Stomach (tissue), 9 donors: ENCODE measurements around the gene C16orf78. TPM values are rescaled to one million over a fixed set of nuclear protein-coding genes. Genes with fewer than 3 reads are reported as not detected.

Experiments used
- DNase-seq, 2 donors: peaks; one replicate each; pipeline versions ENCODE4 v3.0.0 to v3.0.0-alpha.2; 2013 to 2019
- H3K27ac ChIP-seq, 5 donors: fragments of 200-600 bp in 4 of 5; sonication (generic) in 4 of 5; one replicate each; pipeline ENCODE4 v1.5.1; 2013 to 2019; ENCODE audit warnings: mild to moderate bottlenecking in 1 of 5, moderate library complexity in 1 of 5
- H3K27me3 ChIP-seq, 3 donors: fragments of 200-600 bp; sonication (generic); one replicate each; pipeline ENCODE4 v1.5.1; 2017 to 2019; ENCODE audit warnings: mixed run types in 1 of 3
- H3K36me3 ChIP-seq, 4 donors: fragments of 200-600 bp; sonication (generic); 1 replicate in 3 of 4; 2 replicates in 1 of 4; pipeline ENCODE4 v1.5.1; 2016 to 2019
- H3K4me1 ChIP-seq, 4 donors: fragments of 200-600 bp; sonication (generic); one replicate each; pipeline ENCODE4 v1.5.1; 2016 to 2019
- H3K4me3 ChIP-seq, 4 donors: fragments of 200-600 bp; sonication (generic) in 3 of 4; one replicate each; pipeline ENCODE4 v1.5.1; 2016 to 2019; ENCODE audit warnings: mild to moderate bottlenecking in 1 of 4
- H3K9me3 ChIP-seq, 4 donors: fragments of 200-600 bp; sonication (generic); one replicate each; pipeline ENCODE4 v1.5.1; 2016 to 2019
- EP300 ChIP-seq: sonication (generic); formaldehyde crosslinking; IDR thresholded peaks from one replicate; pipeline ENCODE4 v1.6.1; 2017; ENCODE audit warnings: antibody characterized with exemption
- POLR2A ChIP-seq, 4 donors: fragments of 450-650 bp; IDR thresholded peaks; one replicate each; pipeline ENCODE4 v1.6.1; 2016; ENCODE audit warnings: antibody characterized with exemption in 4 of 4, control low read depth in 2 of 4, mild to moderate bottlenecking in 1 of 4, moderate library complexity in 1 of 4
- POLR2AphosphoS5 ChIP-seq, 3 donors: sonication (generic); formaldehyde crosslinking; IDR thresholded peaks; one replicate each; pipeline ENCODE4 v1.6.1; 2016; ENCODE audit warnings: antibody characterized with exemption in 3 of 3
- WGBS, 5 donors: extraction: QIAGEN DNeasy Blood & Tissue Kit in 3 of 5; methylation state at CpG; one replicate each; pipeline versions ENCODE4 v1.1.5 to v1.1.7; 2013 to 2018; 5-methylcytosine and 5-hydroxymethylcytosine counted together
- intact Hi-C: fragments of 100-400 bp; cut with DNase I; formaldehyde crosslinking; loops from one replicate; pipeline ENCODE4 v1.15.1; 2023; ENCODE audit warnings: low total_unique reads
- polyA plus RNA-seq, 3 donors: library from polyadenylated mRNA; stranded (reverse); fragments of 200-250 nt; gene quantifications; one replicate each; pipeline ENCODE4 v1.2.3, GENCODE V29; 2013
- total RNA-seq, 5 donors: library from RNA; depleted of rRNA; stranded (reverse); fragments of >200 nt; gene quantifications; one replicate each; pipeline versions ENCODE4 v1.1.0 to v1.2.3, GENCODE V29; 2014 to 2016
- TF ChIP-seq, protein P1 (sequence below), 7 experiments: fragments of 450-650 bp in 4 of 7; fragments of 200-600 bp in 3 of 7; sonication (generic) in 3 of 7; IDR thresholded peaks; one replicate each; pipeline ENCODE4 v1.5.1; 2016 to 2019; ENCODE audit warnings: antibody characterized with exemption in 7 of 7, control low read depth in 2 of 7, mild to moderate bottlenecking in 1 of 7
- donor health status: healthy with polysubstance abuse.
- donor health status: Bipolar disorder and iron deficiency.
- donor health status: healthy.

C16orf78 gene
- total and polyA plus RNA-seq, 8 donors: not detected

- no peak for TF ChIP-seq EP300
- TF ChIP-seq POLR2AphosphoS5 (IDR thresholded peaks at IDR 0.05): no peak
- no peak for TF ChIP-seq POLR2A (IDR thresholded peaks at IDR 0.05)
- TF ChIP-seq, protein P1, sequence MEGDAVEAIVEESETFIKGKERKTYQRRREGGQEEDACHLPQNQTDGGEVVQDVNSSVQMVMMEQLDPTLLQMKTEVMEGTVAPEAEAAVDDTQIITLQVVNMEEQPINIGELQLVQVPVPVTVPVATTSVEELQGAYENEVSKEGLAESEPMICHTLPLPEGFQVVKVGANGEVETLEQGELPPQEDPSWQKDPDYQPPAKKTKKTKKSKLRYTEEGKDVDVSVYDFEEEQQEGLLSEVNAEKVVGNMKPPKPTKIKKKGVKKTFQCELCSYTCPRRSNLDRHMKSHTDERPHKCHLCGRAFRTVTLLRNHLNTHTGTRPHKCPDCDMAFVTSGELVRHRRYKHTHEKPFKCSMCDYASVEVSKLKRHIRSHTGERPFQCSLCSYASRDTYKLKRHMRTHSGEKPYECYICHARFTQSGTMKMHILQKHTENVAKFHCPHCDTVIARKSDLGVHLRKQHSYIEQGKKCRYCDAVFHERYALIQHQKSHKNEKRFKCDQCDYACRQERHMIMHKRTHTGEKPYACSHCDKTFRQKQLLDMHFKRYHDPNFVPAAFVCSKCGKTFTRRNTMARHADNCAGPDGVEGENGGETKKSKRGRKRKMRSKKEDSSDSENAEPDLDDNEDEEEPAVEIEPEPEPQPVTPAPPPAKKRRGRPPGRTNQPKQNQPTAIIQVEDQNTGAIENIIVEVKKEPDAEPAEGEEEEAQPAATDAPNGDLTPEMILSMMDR (IDR thresholded peaks at IDR 0.05): no peak
- intact Hi-C loops: no loop called here
- no peaks in the 10 kb centered on the region for H3K36me3 ChIP-seq
- H3K9me3 ChIP-seq: no peaks in the 10 kb centered on the region
- DNase-seq: no peak
- no peak overlapping the region for H3K27ac ChIP-seq
- no peaks in the 10 kb centered on the region for H3K4me1 ChIP-seq
- peaks cover 0 to 67% (median 0%) of the 10 kb centered on the region in 3 donors for H3K27me3 ChIP-seq
- 38 to 61% (median 60%) methylated on average over 6 to 8 of the region's 8 CpGs for WGBS, 5 donors
- no peak overlapping the region for H3K4me3 ChIP-seq
Measured at GRCh38 chr16:49342336-49343265, 31.0 kb upstream of the C16orf78 start.

- H3K4me1 ChIP-seq: no peaks in the 10 kb centered on the region
- no peak overlapping the region for H3K4me3 ChIP-seq
- no peak for DNase-seq
- no peak for TF ChIP-seq EP300
- TF ChIP-seq, protein P1 (IDR thresholded peaks at IDR 0.05): no peak
- no peak for TF ChIP-seq POLR2A (IDR thresholded peaks at IDR 0.05)
- no peak for TF ChIP-seq POLR2AphosphoS5 (IDR thresholded peaks at IDR 0.05)
- 65 to 74% (median 71%) methylated on average over 4 of the region's 4 CpGs for WGBS, 5 donors
- no peaks in the 10 kb centered on the region for H3K9me3 ChIP-seq
- intact Hi-C loops: no loop called here
- H3K36me3 ChIP-seq: no peaks in the 10 kb centered on the region
- no peak overlapping the region for H3K27ac ChIP-seq
- peaks cover 0 to 62% (median 0%) of the 10 kb centered on the region in 3 donors for H3K27me3 ChIP-seq
Measured at GRCh38 chr16:49343291-49343690, 30.3 kb upstream of the C16orf78 start.

- intact Hi-C loops: no loop called here
- Histone ChIP-seq H3K4me3 (no peak overlapping the region), H3K27me3 (peaks cover 0 to 62% (median under 1%) of the 10 kb centered on the region in 3 donors), H3K9me3 (no peaks in the 10 kb centered on the region), H3K4me1 (no peaks in the 10 kb centered on the region), H3K36me3 (no peaks in the 10 kb centered on the region), H3K27ac (no peak overlapping the region)
- WGBS, 5 donors: 73 to 82% (median 80%) methylated on average over 5 of the region's 5 CpGs
- DNase-seq: no peak
- TF ChIP-seq POLR2AphosphoS5 (IDR thresholded peaks at IDR 0.05): no peak
- TF ChIP-seq, protein P1 (IDR thresholded peaks at IDR 0.05): no peak
- no peak for TF ChIP-seq EP300
- no peak for TF ChIP-seq POLR2A (IDR thresholded peaks at IDR 0.05)
Measured at GRCh38 chr16:49344401-49344800, 29.2 kb upstream of the C16orf78 start.

GRCh38 chr16:49345829-49346228 is 27.8 kb upstream of the C16orf78 start:
- Histone ChIP-seq H3K9me3 (no peaks in the 10 kb centered on the region), H3K27ac (no peak overlapping the region), H3K27me3 (peaks cover 0 to 64% (median 12%) of the 10 kb centered on the region in 3 donors), H3K36me3 (no peaks in the 10 kb centered on the region), H3K4me3 (no peak overlapping the region), H3K4me1 (no peaks in the 10 kb centered on the region)
- DNase-seq: no peak
- intact Hi-C loops: no loop called here
- 26 to 34% (median 28%) methylated on average over 4 of the region's 4 CpGs for WGBS, 5 donors
- no peak for TF ChIP-seq EP300
- no peak for TF ChIP-seq POLR2AphosphoS5 (IDR thresholded peaks at IDR 0.05)
- TF ChIP-seq, protein P1 (IDR thresholded peaks at IDR 0.05): no peak
- TF ChIP-seq POLR2A (IDR thresholded peaks at IDR 0.05): no peak
